ENCODE measurements around the gene PRSS38. TPM values are rescaled to one million over a fixed set of nuclear protein-coding genes. Genes with fewer than 3 reads are reported as not detected.
"Not testable (repeated sequence)": the region's sequence is repeated elsewhere in the genome, so short reads cannot be mapped to it uniquely, and the experiment has no call there.

PRSS38 gene
- total RNA-seq, 4 donors from 2014 or later = not detected

GRCh38 chr1:227864882-227865281 lies 49.4 kb downstream of the PRSS38 start:
- peaks cover 0 to 14% (median 0%) of the 10 kb centered on the region in 3 donors for H3K9me3 ChIP-seq
- TF ChIP-seq CTCF (IDR thresholded peaks at IDR 0.05) (no peak), POLR2A (IDR thresholded peaks at IDR 0.05) (no peak)
- intact Hi-C loops (cut with DNase I) = no loop called here
- DNase-seq = no peak
- H3K4me3 ChIP-seq = no peak overlapping the region
- no peaks in the 10 kb centered on the region for H3K27me3 ChIP-seq
- no peaks in the 10 kb centered on the region for H3K36me3 ChIP-seq
- no peak overlapping the region for H3K27ac ChIP-seq
- H3K4me1 ChIP-seq = no peaks in the 10 kb centered on the region

- peaks cover 0 to 11% (median 4%) of the 10 kb centered on the region in 3 donors for H3K9me3 ChIP-seq
- intact Hi-C loops (cut with DNase I) = no loop called here
- H3K27ac ChIP-seq = no peak overlapping the region
- 39 to 59% methylated on average over 3 to 4 of the region's 5 CpGs for WGBS, 2 donors
- H3K27me3 ChIP-seq = peaks cover 0 to 11% (median 0%) of the 10 kb centered on the region in 4 donors
- no peaks in the 10 kb centered on the region for H3K4me1 ChIP-seq
- H3K36me3 ChIP-seq = no peaks in the 10 kb centered on the region
- TF ChIP-seq CTCF (IDR thresholded peaks at IDR 0.05) (no peak), POLR2A (IDR thresholded peaks at IDR 0.05) (no peak)
- H3K4me3 ChIP-seq = no peak overlapping the region
- no peak for DNase-seq
These were observed 53.9 kb downstream of the PRSS38 start for GRCh38 chr1:227869279-227869842.

- H3K4me1 ChIP-seq = no peaks in the 10 kb centered on the region
- H3K27me3 ChIP-seq = peaks cover 0 to 11% (median 0%) of the 10 kb centered on the region in 4 donors
- DNase-seq = no peak
- H3K27ac ChIP-seq = no peak overlapping the region
- TF ChIP-seq CTCF (IDR thresholded peaks at IDR 0.05) = no peak
- no peak for TF ChIP-seq POLR2A (IDR thresholded peaks at IDR 0.05)
- intact Hi-C loops (cut with DNase I) = no loop called here
- no peak overlapping the region for H3K4me3 ChIP-seq
- H3K36me3 ChIP-seq = no peaks in the 10 kb centered on the region
- H3K9me3 ChIP-seq = peaks cover 0 to 6% (median 4%) of the 10 kb centered on the region in 3 donors
- WGBS, 2 donors = 57 to 62% methylated on average over 4 to 5 of the region's 5 CpGs
These were observed 54.4 kb downstream of the PRSS38 start for GRCh38 chr1:227869851-227870305.

GRCh38 chr1:227870366-227870765 lies 54.9 kb downstream of the PRSS38 start:
- no peak for TF ChIP-seq POLR2A (IDR thresholded peaks at IDR 0.05)
- TF ChIP-seq CTCF (IDR thresholded peaks at IDR 0.05) = no peak
- no peaks in the 10 kb centered on the region for H3K36me3 ChIP-seq
- peaks cover 0 to 11% (median 0%) of the 10 kb centered on the region in 4 donors for H3K27me3 ChIP-seq
- H3K4me1 ChIP-seq = no peaks in the 10 kb centered on the region
- 67 to 70% methylated on average over 3 of the region's 3 CpGs for WGBS, 2 donors
- H3K27ac ChIP-seq = no peak overlapping the region
- intact Hi-C loops (cut with DNase I) = no loop called here
- DNase-seq = no peak
- H3K9me3 ChIP-seq = peaks cover 0 to 4% (median 1%) of the 10 kb centered on the region in 3 donors
- H3K4me3 ChIP-seq = no peak overlapping the region

GRCh38 chr1:227871892-227872291 lies 56.4 kb downstream of the PRSS38 start:
- H3K4me3 ChIP-seq; DNase-seq; H3K9me3 ChIP-seq; intact Hi-C loops (cut with DNase I); H3K4me1 ChIP-seq; H3K36me3 ChIP-seq; H3K27ac ChIP-seq: not testable (repeated sequence)
- WGBS, 2 donors = 83 to 93% methylated on average over 2 of the region's 5 CpGs
- peaks cover 0 to 11% (median 0%) of the 10 kb centered on the region in 4 donors for H3K27me3 ChIP-seq

- H3K4me3 ChIP-seq; H3K27ac ChIP-seq; H3K4me1 ChIP-seq; H3K9me3 ChIP-seq; DNase-seq; intact Hi-C loops (cut with DNase I); H3K36me3 ChIP-seq; H3K27me3 ChIP-seq: not testable (repeated sequence)
- 83 to 96% methylated on average over 3 of the region's 3 CpGs for WGBS, 2 donors
These were observed 62.3 kb downstream of the PRSS38 start for GRCh38 chr1:227877810-227878209.

Measured in esophagus squamous epithelium (tissue), 5 donors.